ENCODE measurements around the gene GPATCH2L. TPM values are rescaled to one million over a fixed set of nuclear protein-coding genes. Genes with fewer than 3 reads are reported as not detected.

Gene GPATCH2L
- total and polyA plus RNA-seq, 2 of the 13 experiments (the other 11 are each of a cell fraction or from before 2014, with no cell fraction given), result 14.4 to 29.0 TPM

DNA sequence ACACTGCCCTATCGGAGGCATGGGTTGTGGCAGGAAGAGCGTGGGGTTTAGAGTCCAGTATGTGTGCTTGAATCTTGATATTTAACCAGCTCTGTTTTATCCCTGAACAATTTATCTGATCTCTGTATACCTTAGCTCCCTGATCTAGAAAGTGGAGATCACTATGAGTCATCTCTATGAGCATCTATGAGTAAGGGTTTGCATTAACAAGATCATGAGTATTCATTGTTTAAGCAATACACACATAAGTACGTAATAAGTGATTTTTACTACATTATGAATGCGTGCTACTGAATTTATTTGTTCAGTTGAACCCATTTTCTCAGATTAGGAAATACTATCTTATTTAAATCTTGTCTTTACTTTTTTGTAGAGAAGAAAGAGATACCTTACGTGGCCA, 49.4 kb downstream of the GPATCH2L start (continued):
- TF ChIP-seq ZFP41 (CRISPR knock-in tag; IDR thresholded peaks at IDR 0.05; ENCODE audit: borderline replicate concordance) (no peak), ZFX (CRISPR knock-in tag; IDR thresholded peaks at IDR 0.05; ENCODE audit: low read depth) (no peak), NFE2 (CRISPR knock-in tag; IDR thresholded peaks at IDR 0.05) (no peak), NFYC (CRISPR knock-in tag; IDR thresholded peaks at IDR 0.05) (no peak), ZNF282 (IDR thresholded peaks at IDR 0.05; ENCODE audit: partially characterized antibody) (no peak), ZNF383 (CRISPR knock-in tag; IDR thresholded peaks at IDR 0.05; ENCODE audit: borderline replicate concordance) (no peak)
- TF ChIP-seq, protein P1, sequence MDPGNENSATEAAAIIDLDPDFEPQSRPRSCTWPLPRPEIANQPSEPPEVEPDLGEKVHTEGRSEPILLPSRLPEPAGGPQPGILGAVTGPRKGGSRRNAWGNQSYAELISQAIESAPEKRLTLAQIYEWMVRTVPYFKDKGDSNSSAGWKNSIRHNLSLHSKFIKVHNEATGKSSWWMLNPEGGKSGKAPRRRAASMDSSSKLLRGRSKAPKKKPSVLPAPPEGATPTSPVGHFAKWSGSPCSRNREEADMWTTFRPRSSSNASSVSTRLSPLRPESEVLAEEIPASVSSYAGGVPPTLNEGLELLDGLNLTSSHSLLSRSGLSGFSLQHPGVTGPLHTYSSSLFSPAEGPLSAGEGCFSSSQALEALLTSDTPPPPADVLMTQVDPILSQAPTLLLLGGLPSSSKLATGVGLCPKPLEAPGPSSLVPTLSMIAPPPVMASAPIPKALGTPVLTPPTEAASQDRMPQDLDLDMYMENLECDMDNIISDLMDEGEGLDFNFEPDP (CRISPR knock-in tag; conservative IDR thresholded peaks at IDR 0.05), result no peak
- TF ChIP-seq, protein P2, sequence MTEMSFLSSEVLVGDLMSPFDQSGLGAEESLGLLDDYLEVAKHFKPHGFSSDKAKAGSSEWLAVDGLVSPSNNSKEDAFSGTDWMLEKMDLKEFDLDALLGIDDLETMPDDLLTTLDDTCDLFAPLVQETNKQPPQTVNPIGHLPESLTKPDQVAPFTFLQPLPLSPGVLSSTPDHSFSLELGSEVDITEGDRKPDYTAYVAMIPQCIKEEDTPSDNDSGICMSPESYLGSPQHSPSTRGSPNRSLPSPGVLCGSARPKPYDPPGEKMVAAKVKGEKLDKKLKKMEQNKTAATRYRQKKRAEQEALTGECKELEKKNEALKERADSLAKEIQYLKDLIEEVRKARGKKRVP (CRISPR knock-in tag; IDR thresholded peaks at IDR 0.05), result no peak
- TF ChIP-seq, protein P3, sequence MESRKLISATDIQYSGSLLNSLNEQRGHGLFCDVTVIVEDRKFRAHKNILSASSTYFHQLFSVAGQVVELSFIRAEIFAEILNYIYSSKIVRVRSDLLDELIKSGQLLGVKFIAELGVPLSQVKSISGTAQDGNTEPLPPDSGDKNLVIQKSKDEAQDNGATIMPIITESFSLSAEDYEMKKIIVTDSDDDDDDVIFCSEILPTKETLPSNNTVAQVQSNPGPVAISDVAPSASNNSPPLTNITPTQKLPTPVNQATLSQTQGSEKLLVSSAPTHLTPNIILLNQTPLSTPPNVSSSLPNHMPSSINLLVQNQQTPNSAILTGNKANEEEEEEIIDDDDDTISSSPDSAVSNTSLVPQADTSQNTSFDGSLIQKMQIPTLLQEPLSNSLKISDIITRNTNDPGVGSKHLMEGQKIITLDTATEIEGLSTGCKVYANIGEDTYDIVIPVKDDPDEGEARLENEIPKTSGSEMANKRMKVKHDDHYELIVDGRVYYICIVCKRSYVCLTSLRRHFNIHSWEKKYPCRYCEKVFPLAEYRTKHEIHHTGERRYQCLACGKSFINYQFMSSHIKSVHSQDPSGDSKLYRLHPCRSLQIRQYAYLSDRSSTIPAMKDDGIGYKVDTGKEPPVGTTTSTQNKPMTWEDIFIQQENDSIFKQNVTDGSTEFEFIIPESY (CRISPR knock-in tag; IDR thresholded peaks at IDR 0.05), result no peak
